22Rv1 (cell line): ENCODE results near the gene LAYN.

Source experiments
- H3K27ac ChIP-seq: fragments of 450-650 bp; 2 replicates; pipeline ENCODE4 v1.5.1; 2017
- ZFX ChIP-seq: fragments of 450-650 bp; IDR thresholded peaks from 2 replicates; pipeline ENCODE4 v1.6.1; 2017; ENCODE audit warnings: antibody characterized with exemption, borderline replicate concordance
- TF ChIP-seq, protein P1 (sequence below): fragments of 450-650 bp; IDR thresholded peaks from 2 replicates; pipeline ENCODE4 v1.5.1; 2017; ENCODE audit warnings: mild to moderate bottlenecking

Gene LAYN

DNA sequence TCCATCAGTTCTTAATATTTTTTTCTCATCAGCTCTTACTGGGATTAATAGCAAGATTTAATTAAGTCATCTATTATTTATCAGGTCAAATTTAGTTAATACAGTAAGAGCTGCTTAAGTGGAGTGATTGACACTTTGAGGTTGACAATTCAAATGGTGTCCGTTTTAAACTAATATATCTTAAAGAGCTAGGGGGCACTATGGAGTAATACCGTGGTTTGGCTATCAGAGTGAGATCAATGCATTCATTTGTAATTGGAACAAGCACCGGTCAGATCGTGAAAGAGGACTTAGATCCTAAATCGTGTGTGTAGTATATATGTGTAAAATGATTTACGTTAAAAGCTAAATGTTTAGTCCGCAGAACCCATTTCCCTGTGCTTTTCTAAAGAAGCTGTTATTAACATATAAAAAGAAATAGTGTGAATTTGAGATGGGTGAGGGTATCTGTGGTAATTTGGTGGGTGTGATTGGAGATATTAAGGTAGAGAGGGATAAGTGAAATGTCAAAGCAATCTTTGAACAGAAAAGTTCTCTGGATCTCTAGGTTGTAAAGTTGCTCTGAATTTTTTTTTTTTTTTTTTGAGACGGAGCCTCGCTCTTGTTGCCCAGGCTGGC is 64.0 kb downstream of the LAYN start:
- no peak for TF ChIP-seq ZFX
- TF ChIP-seq, protein P1, sequence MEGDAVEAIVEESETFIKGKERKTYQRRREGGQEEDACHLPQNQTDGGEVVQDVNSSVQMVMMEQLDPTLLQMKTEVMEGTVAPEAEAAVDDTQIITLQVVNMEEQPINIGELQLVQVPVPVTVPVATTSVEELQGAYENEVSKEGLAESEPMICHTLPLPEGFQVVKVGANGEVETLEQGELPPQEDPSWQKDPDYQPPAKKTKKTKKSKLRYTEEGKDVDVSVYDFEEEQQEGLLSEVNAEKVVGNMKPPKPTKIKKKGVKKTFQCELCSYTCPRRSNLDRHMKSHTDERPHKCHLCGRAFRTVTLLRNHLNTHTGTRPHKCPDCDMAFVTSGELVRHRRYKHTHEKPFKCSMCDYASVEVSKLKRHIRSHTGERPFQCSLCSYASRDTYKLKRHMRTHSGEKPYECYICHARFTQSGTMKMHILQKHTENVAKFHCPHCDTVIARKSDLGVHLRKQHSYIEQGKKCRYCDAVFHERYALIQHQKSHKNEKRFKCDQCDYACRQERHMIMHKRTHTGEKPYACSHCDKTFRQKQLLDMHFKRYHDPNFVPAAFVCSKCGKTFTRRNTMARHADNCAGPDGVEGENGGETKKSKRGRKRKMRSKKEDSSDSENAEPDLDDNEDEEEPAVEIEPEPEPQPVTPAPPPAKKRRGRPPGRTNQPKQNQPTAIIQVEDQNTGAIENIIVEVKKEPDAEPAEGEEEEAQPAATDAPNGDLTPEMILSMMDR = peak; percentile 84
- H3K27ac ChIP-seq = no peak overlapping the region

DNA sequence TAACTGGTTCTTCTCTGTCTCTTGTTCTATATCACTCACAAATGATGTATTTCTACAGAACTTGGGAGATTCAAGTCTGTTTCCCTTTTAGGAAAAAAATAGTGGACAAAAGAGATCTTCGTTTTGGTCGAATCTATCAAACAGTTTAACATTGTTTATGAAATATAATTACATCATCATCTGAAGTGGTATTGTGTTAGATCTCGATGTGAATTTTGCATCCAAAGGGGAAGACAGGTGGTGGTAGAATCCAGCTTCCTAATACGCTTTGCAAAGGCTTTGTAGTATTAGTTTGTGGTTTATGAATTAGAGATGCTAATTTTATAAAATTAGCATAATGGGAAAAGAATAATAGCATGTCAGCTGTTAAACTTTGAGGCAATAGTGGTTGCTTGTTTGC is 65.2 kb downstream of the LAYN start:
- H3K27ac ChIP-seq = no peak overlapping the region
- TF ChIP-seq, protein P1 = no peak
- TF ChIP-seq ZFX = no peak

DNA sequence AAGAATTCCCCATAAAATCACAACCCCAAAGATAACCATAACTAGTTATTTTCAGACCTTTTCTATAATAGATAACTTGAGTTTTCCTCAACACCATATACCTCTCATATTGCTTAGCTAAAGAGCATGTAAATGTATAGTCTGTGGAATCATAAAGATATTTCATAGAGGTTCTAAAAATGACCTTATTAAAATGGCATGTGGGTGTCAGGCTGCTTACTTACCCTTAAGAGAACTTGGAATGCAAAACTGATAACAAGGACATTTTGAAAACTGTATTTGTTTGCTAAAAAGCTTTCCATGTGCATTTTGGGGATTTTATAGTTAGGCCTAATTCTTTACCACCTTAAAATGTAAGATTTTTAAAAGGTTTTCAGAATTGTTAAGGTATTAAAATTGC is 66.5 kb downstream of the LAYN start:
- TF ChIP-seq ZFX = no peak
- TF ChIP-seq, protein P1 = no peak
- no peak overlapping the region for H3K27ac ChIP-seq

DNA sequence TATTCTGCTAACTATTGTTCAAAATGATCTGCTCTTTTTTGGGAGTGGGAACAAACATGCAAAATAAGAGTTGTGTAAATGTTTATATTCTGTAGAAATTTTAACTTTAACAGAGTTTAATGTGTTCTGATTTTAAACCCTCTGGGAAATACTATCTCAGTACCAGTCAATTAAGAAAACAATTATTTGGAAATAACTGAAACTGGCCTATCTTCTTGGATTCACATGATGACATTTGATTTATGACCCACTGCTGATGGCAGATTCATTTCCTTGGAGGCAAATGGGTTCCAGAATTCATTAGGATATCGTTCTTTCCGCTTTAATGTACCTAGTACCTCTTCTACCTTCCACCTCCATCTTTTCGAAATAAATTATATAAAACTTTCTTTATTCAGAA is 67.2 kb downstream of the LAYN start:
- TF ChIP-seq, protein P1 = no peak
- H3K27ac ChIP-seq = no peak overlapping the region
